Adrenal gland (tissue), 12 donors: Measurements from ENCODE around the gene PI4KA. TPM values are rescaled to one million over a fixed set of nuclear protein-coding genes. Genes with fewer than 3 reads are reported as not detected.
"Not testable (repeated sequence)": the region's sequence is repeated elsewhere in the genome, so short reads cannot be mapped to it uniquely, and the experiment has no call there.

Experiments
- DNase-seq, 7 donors: peaks; one replicate each; pipeline ENCODE4 v3.0.0-alpha.2; 2019 to 2020
- H3K27ac ChIP-seq, 5 donors: fragments of 200-600 bp; sonication (generic) in 4 of 5; 1 replicate in 3 of 5; 2 replicates in 2 of 5; pipeline versions ENCODE4 v1.5.1 to v1.8.0; 2016 to 2020; ENCODE audit warnings: mild to moderate bottlenecking in 1 of 5
- H3K27me3 ChIP-seq: fragments of 200-600 bp; 2 replicates; pipeline ENCODE4 v1.8.0; 2021
- H3K36me3 ChIP-seq, 2 donors: fragments of 200-600 bp; replicated peaks in 1 of 2; 1 replicate in 1 of 2; 2 replicates in 1 of 2; pipeline versions ENCODE4 v1.5.1 to v1.8.0; 2018 to 2022
- H3K4me1 ChIP-seq, 2 donors: fragments of 200-600 bp; replicated peaks in 1 of 2; 1 replicate in 1 of 2; 2 replicates in 1 of 2; pipeline versions ENCODE4 v1.5.1 to v1.8.0; 2018 to 2021
- H3K4me3 ChIP-seq, 4 donors: fragments of 200-600 bp; sonication (generic) in 3 of 4; one replicate each; pipeline ENCODE4 v1.5.1; 2016 to 2018
- H3K9me3 ChIP-seq, 3 donors: fragments of 200-600 bp; sonication (generic) in 1 of 3; replicated peaks in 1 of 3; 1 replicate in 2 of 3; 2 replicates in 1 of 3; pipeline versions ENCODE4 v1.5.1 to v1.8.0; 2016 to 2021
- CTCF ChIP-seq, 6 experiments: fragments of 450-650 bp in 4 of 6; fragments of 200-600 bp in 2 of 6; sonication (generic) in 1 of 6; IDR thresholded peaks; 1 replicate in 5 of 6; 2 replicates in 1 of 6; pipeline versions ENCODE4 v1.5.1 to v1.8.0; 2016 to 2021; ENCODE audit warnings: antibody characterized with exemption in 6 of 6, mild to moderate bottlenecking in 2 of 6, moderate library complexity in 1 of 6
- POLR2A ChIP-seq, 2 donors: fragments of 450-650 bp; IDR thresholded peaks; one replicate each; pipeline ENCODE4 v1.6.1; 2017; ENCODE audit warnings: antibody characterized with exemption in 2 of 2, mild to moderate bottlenecking in 2 of 2, moderate library complexity in 1 of 2
- WGBS, 4 donors: extraction: QIAGEN DNeasy Blood & Tissue Kit in 2 of 4; methylation state at CpG; one replicate each; pipeline versions ENCODE4 v1.1.5 to v1.1.7; 2013 to 2017; 5-methylcytosine and 5-hydroxymethylcytosine counted together
- intact Hi-C, 2 donors: fragments of 100-400 bp; cut with DNase I; formaldehyde crosslinking; loops; one replicate each; pipeline versions ENCODE4 v1.14.1 to v1.15.0; 2022 to 2023
- polyA plus RNA-seq, 3 donors: library from polyadenylated mRNA; stranded (reverse); fragments of 200-250 nt in 2 of 3; fragments of 350-450 nt in 1 of 3; fragmentation: Illumina TruSeq in 1 of 3; extraction: RNeasy Lipid Tissue Mini Kit (QIAGEN cat#74804) in 1 of 3; gene quantifications; one replicate each; pipeline ENCODE4 v1.2.3, GENCODE V29; 2013 to 2014
- total RNA-seq, 9 donors: library from RNA; depleted of rRNA in 4 of 9; stranded (reverse); fragments of >200 nt in 4 of 9; fragments of 120-200 nt in 1 of 9; fragmentation: NEBNext Ultra II Directional in 1 of 9; extraction: Animal tissue kit (Norgen Biotek cat#: 25700) in 1 of 9; gene quantifications; one replicate each; pipeline versions ENCODE4 v1.1.0 to v1.2.4, GENCODE V29; 2013 to 2023
- donor health status: healthy with polysubstance abuse.
- donor health status: Bipolar disorder and iron deficiency.
- donor health status: DM: yes; HTN: yes; CAD: no.
- donor health status: DM: no; HTN: no; CAD: no.
- donor health status: DM: no; HTN: no; CAD: no.
- donor health status: DM: yes; HTN: yes; CAD: no.

Gene PI4KA
- total and polyA plus RNA-seq, 12 donors, result 36.4 to 134 (median 85.6) TPM

GRCh38 chr22:20663137-20663828 lies 195.3 kb downstream of the PI4KA start:
- no peak overlapping the region for H3K27ac ChIP-seq
- no peak for TF ChIP-seq CTCF (IDR thresholded peaks at IDR 0.05)
- no peaks in the 10 kb centered on the region for H3K4me1 ChIP-seq
- no peaks in the 10 kb centered on the region for H3K27me3 ChIP-seq
- no peaks in the 10 kb centered on the region for H3K36me3 ChIP-seq
- H3K9me3 ChIP-seq, result peaks cover 0 to 3% (median 0%) of the 10 kb centered on the region in 3 donors
- intact Hi-C loops, result no loop called here
- DNase-seq, result no peak
- WGBS, 4 donors, result 73 to 93% (median 85%) methylated on average over 1 of the region's 1 CpG
- no peak overlapping the region for H3K4me3 ChIP-seq

- 67 to 79% (median 70%) methylated on average over 4 of the region's 4 CpGs for WGBS, 4 donors
- intact Hi-C loops, DNase-seq: not testable (repeated sequence)
Observed at GRCh38 chr22:20662524-20663036, 196.0 kb downstream of the PI4KA start.

GRCh38 chr22:20661473-20661872 lies 197.1 kb downstream of the PI4KA start:
- peaks cover 0 to 3% (median 0%) of the 10 kb centered on the region in 3 donors for H3K9me3 ChIP-seq
- H3K4me3 ChIP-seq, result no peak overlapping the region
- intact Hi-C loops, result no loop called here
- no peak overlapping the region for H3K27ac ChIP-seq
- H3K36me3 ChIP-seq, result no peaks in the 10 kb centered on the region
- no peaks in the 10 kb centered on the region for H3K4me1 ChIP-seq
- DNase-seq, result no peak
- TF ChIP-seq CTCF (IDR thresholded peaks at IDR 0.05) (no peak), POLR2A (IDR thresholded peaks at IDR 0.05) (no peak)
- WGBS, 4 donors, result 89 to 96% (median 93%) methylated on average over 1 of the region's 1 CpG
- no peaks in the 10 kb centered on the region for H3K27me3 ChIP-seq

More at GRCh38 chr22:20662524-20663036, 196.0 kb downstream of the PI4KA start:
- H3K36me3 ChIP-seq, H3K4me1 ChIP-seq, H3K9me3 ChIP-seq, H3K27ac ChIP-seq, H3K27me3 ChIP-seq, H3K4me3 ChIP-seq: not testable (repeated sequence)

GRCh38 chr22:20660441-20661054 lies 198.1 kb downstream of the PI4KA start:
- peaks cover 0 to 3% (median 0%) of the 10 kb centered on the region in 3 donors for H3K9me3 ChIP-seq
- H3K4me3 ChIP-seq, result no peak overlapping the region
- H3K27ac ChIP-seq, result no peak overlapping the region
- intact Hi-C loops, result no loop called here
- no peaks in the 10 kb centered on the region for H3K36me3 ChIP-seq
- TF ChIP-seq POLR2A (IDR thresholded peaks at IDR 0.05) (no peak), CTCF (IDR thresholded peaks at IDR 0.05) (no peak)
- H3K27me3 ChIP-seq, result no peaks in the 10 kb centered on the region
- DNase-seq, result no peak
- H3K4me1 ChIP-seq, result no peaks in the 10 kb centered on the region
- 85 to 91% (median 88%) methylated on average over 6 of the region's 6 CpGs for WGBS, 4 donors
